VCaP (cell line): ENCODE measurements around the gene ENG.

Source experiments
- H3K27ac ChIP-seq: fragments of 450-650 bp; 2 replicates; pipeline ENCODE4 v1.5.1; 2017
- TF ChIP-seq, protein P1 (sequence below): fragments of 450-650 bp; conservative IDR thresholded peaks from 2 replicates; pipeline ENCODE4 v1.5.1; 2017; ENCODE audit warnings: mild to moderate bottlenecking, moderate library complexity

Gene ENG

GRCh38 chr9:127867356-127868277 is 13.2 kb upstream of the ENG start:
- TF ChIP-seq, protein P1, sequence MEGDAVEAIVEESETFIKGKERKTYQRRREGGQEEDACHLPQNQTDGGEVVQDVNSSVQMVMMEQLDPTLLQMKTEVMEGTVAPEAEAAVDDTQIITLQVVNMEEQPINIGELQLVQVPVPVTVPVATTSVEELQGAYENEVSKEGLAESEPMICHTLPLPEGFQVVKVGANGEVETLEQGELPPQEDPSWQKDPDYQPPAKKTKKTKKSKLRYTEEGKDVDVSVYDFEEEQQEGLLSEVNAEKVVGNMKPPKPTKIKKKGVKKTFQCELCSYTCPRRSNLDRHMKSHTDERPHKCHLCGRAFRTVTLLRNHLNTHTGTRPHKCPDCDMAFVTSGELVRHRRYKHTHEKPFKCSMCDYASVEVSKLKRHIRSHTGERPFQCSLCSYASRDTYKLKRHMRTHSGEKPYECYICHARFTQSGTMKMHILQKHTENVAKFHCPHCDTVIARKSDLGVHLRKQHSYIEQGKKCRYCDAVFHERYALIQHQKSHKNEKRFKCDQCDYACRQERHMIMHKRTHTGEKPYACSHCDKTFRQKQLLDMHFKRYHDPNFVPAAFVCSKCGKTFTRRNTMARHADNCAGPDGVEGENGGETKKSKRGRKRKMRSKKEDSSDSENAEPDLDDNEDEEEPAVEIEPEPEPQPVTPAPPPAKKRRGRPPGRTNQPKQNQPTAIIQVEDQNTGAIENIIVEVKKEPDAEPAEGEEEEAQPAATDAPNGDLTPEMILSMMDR, result no peak
- H3K27ac ChIP-seq, result no peak overlapping the region

DNA sequence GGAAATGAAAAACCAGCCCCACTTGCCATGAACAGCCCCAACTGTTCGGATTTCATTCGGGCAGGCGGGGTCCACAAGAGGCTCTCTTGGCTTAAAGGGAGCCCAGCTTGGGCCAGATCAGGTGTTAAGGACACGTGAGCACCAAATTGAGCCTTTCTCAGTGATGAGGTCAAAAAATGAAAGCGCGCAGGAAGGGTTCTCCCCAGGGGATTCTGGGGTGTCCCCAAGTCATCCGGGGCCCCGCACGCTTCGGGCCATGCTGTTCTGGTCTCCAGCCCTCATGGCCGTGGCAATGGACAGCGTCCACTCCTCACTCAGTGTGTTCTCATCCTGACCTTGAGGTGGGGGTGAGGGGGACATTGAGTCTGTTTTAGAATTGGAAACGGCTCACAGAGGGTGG is 12.1 kb upstream of the ENG start:
- TF ChIP-seq, protein P1, result no peak

GRCh38 chr9:127865645-127866464 is 11.4 kb upstream of the ENG start:
- peak overlapping the region; percentile 21; the same call in 1 of the 2 replicates for H3K27ac ChIP-seq
- TF ChIP-seq, protein P1, result no peak

More for the DNA sequence above, 12.1 kb upstream of the ENG start:
- no peak overlapping the region for H3K27ac ChIP-seq

DNA sequence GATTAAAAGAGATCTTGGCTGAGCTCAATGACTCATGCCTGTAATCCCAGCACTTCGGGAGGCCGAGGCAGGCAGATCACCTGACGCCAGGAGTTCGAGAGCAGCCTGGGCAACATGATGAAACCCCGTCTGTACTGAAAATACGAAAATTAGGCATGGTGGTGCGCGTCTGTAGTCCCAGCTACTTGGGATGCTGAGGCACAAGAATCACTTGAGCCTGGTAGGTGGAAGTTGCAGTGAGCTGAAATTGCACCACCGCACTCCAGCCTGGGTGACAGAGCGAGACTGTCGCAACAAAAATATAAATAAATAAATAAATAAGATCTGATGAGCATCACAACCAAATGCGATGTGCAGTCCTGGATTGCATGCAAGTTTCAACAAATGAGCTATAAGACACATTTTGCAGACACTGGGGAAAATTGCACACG is 8.7 kb upstream of the ENG start:
- TF ChIP-seq, protein P1, result no peak
- no peak overlapping the region for H3K27ac ChIP-seq

GRCh38 chr9:127862075-127863011 is 7.9 kb upstream of the ENG start:
- TF ChIP-seq, protein P1, result no peak
- H3K27ac ChIP-seq, result no peak overlapping the region

DNA sequence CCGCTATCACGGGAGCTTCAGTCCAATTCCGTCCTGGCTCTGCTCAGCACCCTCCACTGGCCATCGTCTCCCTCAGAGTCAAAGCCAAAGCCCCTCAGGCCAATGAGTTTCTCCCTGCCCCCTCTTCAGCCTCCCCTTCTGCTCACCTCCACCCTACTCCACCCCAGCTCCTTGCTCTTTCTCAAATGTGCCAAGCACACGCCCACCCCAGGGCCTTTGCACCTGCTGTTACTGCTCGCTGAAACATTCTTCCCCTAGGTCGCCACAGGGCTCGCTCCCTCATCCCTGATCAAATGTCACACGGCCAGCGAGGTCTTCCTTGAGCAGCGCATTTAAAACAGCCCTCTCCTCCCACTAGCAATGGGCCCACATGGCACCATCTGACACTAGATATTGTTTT is 6.3 kb upstream of the ENG start:
- TF ChIP-seq, protein P1, result no peak

More for the DNA sequence above, 6.3 kb upstream of the ENG start:
- no peak overlapping the region for H3K27ac ChIP-seq
